Measurements from ENCODE around the gene TLX3. TPM values are rescaled to one million over a fixed set of nuclear protein-coding genes. Genes with fewer than 3 reads are reported as not detected.
A peak's percentile ranks its signal among the peaks of the same experiment; 100 is the strongest.

TLX3 gene
- total and polyA plus RNA-seq, 10 donors: not detected

DNA sequence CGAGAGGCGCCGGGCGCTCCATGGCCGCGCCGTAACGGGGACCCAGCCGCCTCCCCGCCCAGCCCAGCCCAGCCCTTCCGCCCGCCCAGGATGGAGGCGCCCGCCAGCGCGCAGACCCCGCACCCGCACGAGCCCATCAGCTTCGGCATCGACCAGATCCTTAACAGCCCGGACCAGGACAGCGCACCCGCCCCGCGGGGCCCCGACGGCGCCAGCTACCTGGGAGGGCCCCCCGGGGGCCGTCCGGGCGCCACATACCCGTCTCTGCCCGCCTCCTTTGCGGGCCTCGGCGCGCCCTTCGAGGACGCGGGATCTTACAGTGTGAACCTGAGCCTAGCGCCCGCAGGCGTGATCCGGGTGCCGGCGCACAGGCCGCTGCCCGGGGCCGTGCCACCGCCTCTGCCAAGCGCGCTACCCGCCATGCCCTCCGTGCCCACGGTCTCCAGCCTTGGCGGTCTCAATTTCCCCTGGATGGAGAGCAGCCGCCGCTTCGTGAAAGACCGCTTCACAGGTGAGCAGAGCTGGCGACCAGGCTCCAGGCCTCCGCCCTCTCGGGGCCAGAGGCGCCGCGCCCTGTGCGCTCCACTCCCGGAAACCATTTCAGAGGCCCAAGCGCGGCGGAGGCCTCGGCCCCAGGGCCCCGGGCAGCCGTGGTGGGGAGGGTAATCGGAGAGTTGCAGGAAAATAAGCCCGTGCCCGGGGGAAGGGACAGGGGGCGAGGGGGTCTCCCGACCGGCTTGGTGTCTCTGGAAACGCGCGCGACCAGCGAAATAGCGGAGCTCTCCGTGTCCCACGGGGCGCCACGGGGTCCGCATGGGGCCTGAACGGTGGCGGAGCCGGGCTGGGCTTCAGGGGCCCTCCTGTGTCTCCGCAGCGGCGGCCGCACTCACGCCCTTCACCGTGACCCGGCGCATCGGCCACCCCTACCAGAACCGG, 496 bp downstream of the TLX3 start:
- WGBS, 5 donors: 4 to 13% (median 6%) methylated on average over 73 to 106 of the region's 106 CpGs
- DNase-seq: no peak
- TF ChIP-seq, protein P1, sequence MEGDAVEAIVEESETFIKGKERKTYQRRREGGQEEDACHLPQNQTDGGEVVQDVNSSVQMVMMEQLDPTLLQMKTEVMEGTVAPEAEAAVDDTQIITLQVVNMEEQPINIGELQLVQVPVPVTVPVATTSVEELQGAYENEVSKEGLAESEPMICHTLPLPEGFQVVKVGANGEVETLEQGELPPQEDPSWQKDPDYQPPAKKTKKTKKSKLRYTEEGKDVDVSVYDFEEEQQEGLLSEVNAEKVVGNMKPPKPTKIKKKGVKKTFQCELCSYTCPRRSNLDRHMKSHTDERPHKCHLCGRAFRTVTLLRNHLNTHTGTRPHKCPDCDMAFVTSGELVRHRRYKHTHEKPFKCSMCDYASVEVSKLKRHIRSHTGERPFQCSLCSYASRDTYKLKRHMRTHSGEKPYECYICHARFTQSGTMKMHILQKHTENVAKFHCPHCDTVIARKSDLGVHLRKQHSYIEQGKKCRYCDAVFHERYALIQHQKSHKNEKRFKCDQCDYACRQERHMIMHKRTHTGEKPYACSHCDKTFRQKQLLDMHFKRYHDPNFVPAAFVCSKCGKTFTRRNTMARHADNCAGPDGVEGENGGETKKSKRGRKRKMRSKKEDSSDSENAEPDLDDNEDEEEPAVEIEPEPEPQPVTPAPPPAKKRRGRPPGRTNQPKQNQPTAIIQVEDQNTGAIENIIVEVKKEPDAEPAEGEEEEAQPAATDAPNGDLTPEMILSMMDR (IDR thresholded peaks at IDR 0.05 in 8 of 11, conservative IDR thresholded peaks at IDR 0.05 in 3 of 11): no peak
- no peak for TF ChIP-seq POLR2A (IDR thresholded peaks at IDR 0.05)
- TF ChIP-seq POLR2AphosphoS5 (IDR thresholded peaks at IDR 0.05): no peak
- intact Hi-C loops (cut with DNase I; ENCODE audit: low total_unique reads): no loop called here
- Histone ChIP-seq H3K36me3 (no peaks in the 10 kb centered on the region), H3K27ac (no peak overlapping the region), H3K4me1 (peaks cover 19 to 70% (median 54%) of the 10 kb centered on the region in 6 donors), H3K9me3 (no peaks in the 10 kb centered on the region), H3K4me3 (peak overlapping the region in 2 of 8 donors; percentile 21 to 23), H3K27me3 (replicated peaks in 1 of 7) (peaks cover 25 to 100% (median 98%) of the 10 kb centered on the region in 7 donors)

DNA sequence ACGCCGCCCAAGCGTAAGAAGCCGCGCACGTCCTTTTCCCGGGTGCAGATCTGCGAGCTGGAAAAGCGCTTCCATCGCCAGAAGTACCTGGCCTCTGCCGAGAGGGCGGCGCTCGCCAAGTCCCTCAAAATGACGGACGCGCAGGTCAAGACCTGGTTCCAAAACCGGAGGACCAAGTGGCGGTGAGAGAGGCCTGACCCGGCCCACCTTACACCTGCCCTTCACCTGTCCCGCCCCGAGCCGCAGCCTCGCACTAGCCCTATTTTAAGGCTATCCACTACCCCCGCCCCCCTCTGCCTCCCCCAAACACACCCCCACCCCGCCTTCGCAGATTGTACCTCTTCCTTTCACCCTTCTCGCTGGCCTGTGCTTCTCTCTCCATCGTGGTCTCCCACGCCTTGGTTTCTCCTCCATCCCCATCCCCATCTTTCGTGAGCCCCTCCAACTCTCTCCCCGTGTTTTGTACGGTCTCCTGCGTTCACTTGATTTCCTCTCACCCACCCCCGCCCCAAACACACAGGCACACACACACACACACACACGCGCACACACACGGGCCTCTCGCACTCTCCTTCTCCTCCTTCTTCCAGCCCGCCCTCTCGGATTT, 1.3 kb downstream of the TLX3 start:
- H3K27ac ChIP-seq: no peak overlapping the region
- intact Hi-C loops (cut with DNase I; ENCODE audit: low total_unique reads): no loop called here
- peaks cover 32 to 100% (median 98%) of the 10 kb centered on the region in 7 donors for H3K27me3 ChIP-seq (replicated peaks in 1 of 7)
- H3K4me1 ChIP-seq: peaks cover 19 to 78% (median 61%) of the 10 kb centered on the region in 6 donors
- H3K9me3 ChIP-seq: no peaks in the 10 kb centered on the region
- peak overlapping the region in 1 of 8 donors; percentile 21 for H3K4me3 ChIP-seq
- WGBS, 5 donors: 4 to 6% (median 6%) methylated on average over 36 to 41 of the region's 41 CpGs
- no peak for TF ChIP-seq POLR2AphosphoS5 (IDR thresholded peaks at IDR 0.05)
- TF ChIP-seq, protein P1 (IDR thresholded peaks at IDR 0.05 in 8 of 11, conservative IDR thresholded peaks at IDR 0.05 in 3 of 11): peak in 2 of 11 experiments; percentile 7 to 23
- peak; percentile 73 for DNase-seq
- no peaks in the 10 kb centered on the region for H3K36me3 ChIP-seq

DNA sequence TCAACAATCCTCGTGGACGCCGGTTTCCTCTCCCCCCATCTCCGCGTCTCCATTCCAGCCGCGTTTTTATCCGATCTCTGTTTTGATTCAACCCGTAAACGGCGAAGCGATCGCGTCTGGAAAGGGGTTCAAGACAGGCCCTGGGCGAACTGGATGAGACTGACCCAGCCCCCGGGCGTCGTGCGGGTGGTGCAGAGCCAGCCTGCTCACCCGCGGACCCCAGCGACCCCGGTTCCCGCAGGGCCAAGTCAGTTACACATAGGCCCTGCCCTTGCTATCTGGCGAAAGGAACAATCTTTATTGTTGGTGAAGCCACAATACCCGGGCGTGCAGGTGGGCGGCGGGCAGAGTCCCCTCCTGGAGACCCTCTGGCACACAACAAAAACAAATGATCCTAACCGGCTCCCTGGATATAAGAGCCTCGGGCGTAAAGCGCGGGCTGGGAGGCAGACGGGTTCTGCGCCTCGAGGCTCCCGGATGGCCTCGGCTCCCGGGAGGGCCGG, 1.8 kb downstream of the TLX3 start:
- TF ChIP-seq POLR2AphosphoS5 (IDR thresholded peaks at IDR 0.05): no peak
- TF ChIP-seq, protein P1 (IDR thresholded peaks at IDR 0.05 in 8 of 11, conservative IDR thresholded peaks at IDR 0.05 in 3 of 11): peak in 1 of 11 experiments; percentile 5
- TF ChIP-seq POLR2A (IDR thresholded peaks at IDR 0.05): no peak
- H3K4me1 ChIP-seq: peaks cover 22 to 83% (median 67%) of the 10 kb centered on the region in 6 donors
- intact Hi-C loops (cut with DNase I; ENCODE audit: low total_unique reads): no loop called here
- H3K27me3 ChIP-seq (replicated peaks in 1 of 7): peaks cover 38 to 100% (median 98%) of the 10 kb centered on the region in 7 donors
- peak overlapping the region in 1 of 8 donors; percentile 60 for H3K4me3 ChIP-seq
- no peaks in the 10 kb centered on the region for H3K36me3 ChIP-seq
- 3 to 8% (median 4%) methylated on average over 29 to 41 of the region's 41 CpGs for WGBS, 5 donors
- no peaks in the 10 kb centered on the region for H3K9me3 ChIP-seq
- DNase-seq: no peak
- H3K27ac ChIP-seq: no peak overlapping the region
